Gastroesophageal sphincter (tissue), 4 donors: ENCODE measurements around the gene GSTO2. TPM values are rescaled to one million over a fixed set of nuclear protein-coding genes. Genes with fewer than 3 reads are reported as not detected.

ENCODE experiments used
- ATAC-seq: fragments of 150-250 bp; one replicate; pipeline ENCODE4 v1.9.1; 2016; ENCODE audit warnings: mild to moderate bottlenecking, moderate library complexity
- H3K27ac ChIP-seq, 4 donors: fragments of 200-600 bp; sonication (generic) in 3 of 4; 1 replicate in 3 of 4; 2 replicates in 1 of 4; pipeline ENCODE4 v1.5.1; 2016 to 2019
- H3K27me3 ChIP-seq: fragments of 200-600 bp; sonication (generic); one replicate; pipeline ENCODE4 v1.5.1; 2019
- H3K36me3 ChIP-seq, 2 donors: fragments of 200-600 bp; sonication (generic); one replicate each; pipeline ENCODE4 v1.5.1; 2019; ENCODE audit warnings: control low read depth in 1 of 2
- H3K4me1 ChIP-seq, 3 donors: fragments of 200-600 bp; sonication (generic); 1 replicate in 2 of 3; 2 replicates in 1 of 3; pipeline ENCODE4 v1.5.1; 2016 to 2019; ENCODE audit warnings: control low read depth in 2 of 3
- H3K4me3 ChIP-seq, 2 donors: fragments of 200-600 bp; sonication (generic); one replicate each; pipeline ENCODE4 v1.5.1; 2019; ENCODE audit warnings: mild to moderate bottlenecking in 1 of 2, moderate library complexity in 1 of 2
- H3K9me3 ChIP-seq, 3 donors: fragments of 200-600 bp; sonication (generic); one replicate each; pipeline ENCODE4 v1.5.1; 2017 to 2019; ENCODE audit warnings: control low read depth in 2 of 3
- EP300 ChIP-seq: sonication (generic); formaldehyde crosslinking; IDR thresholded peaks from one replicate; pipeline ENCODE4 v1.6.1; 2017; ENCODE audit warnings: antibody characterized with exemption, mild to moderate bottlenecking
- POLR2A ChIP-seq, 2 donors: fragments of 450-650 bp; IDR thresholded peaks; one replicate each; pipeline ENCODE4 v1.6.1; 2017; ENCODE audit warnings: antibody characterized with exemption in 2 of 2, mild to moderate bottlenecking in 2 of 2, moderate library complexity in 1 of 2
- POLR2AphosphoS5 ChIP-seq: sonication (generic); formaldehyde crosslinking; IDR thresholded peaks from one replicate; pipeline ENCODE4 v1.6.1; 2017; ENCODE audit warnings: antibody characterized with exemption
- WGBS, 2 donors: methylation state at CpG; one replicate each; pipeline ENCODE4 v1.1.5; 2018; ENCODE audit warnings: low coverage in 1 of 2; 5-methylcytosine and 5-hydroxymethylcytosine counted together
- total RNA-seq, 4 donors: library from RNA; depleted of rRNA; stranded (reverse); fragments of >200 nt; gene quantifications; one replicate each; pipeline ENCODE4 v1.1.0, GENCODE V29; 2016
- TF ChIP-seq, protein P1 (sequence below), 4 experiments: fragments of 200-600 bp in 2 of 4; fragments of 450-650 bp in 2 of 4; sonication (generic) in 1 of 4; IDR thresholded peaks; one replicate each; pipeline ENCODE4 v1.5.1; 2017 to 2019; ENCODE audit warnings: antibody characterized with exemption in 4 of 4, mild to moderate bottlenecking in 2 of 4, moderate library complexity in 2 of 4

GSTO2 gene
- total RNA-seq, 4 donors from 2014 or later, result 0.15 to 1.3 (median 0.21) TPM

DNA sequence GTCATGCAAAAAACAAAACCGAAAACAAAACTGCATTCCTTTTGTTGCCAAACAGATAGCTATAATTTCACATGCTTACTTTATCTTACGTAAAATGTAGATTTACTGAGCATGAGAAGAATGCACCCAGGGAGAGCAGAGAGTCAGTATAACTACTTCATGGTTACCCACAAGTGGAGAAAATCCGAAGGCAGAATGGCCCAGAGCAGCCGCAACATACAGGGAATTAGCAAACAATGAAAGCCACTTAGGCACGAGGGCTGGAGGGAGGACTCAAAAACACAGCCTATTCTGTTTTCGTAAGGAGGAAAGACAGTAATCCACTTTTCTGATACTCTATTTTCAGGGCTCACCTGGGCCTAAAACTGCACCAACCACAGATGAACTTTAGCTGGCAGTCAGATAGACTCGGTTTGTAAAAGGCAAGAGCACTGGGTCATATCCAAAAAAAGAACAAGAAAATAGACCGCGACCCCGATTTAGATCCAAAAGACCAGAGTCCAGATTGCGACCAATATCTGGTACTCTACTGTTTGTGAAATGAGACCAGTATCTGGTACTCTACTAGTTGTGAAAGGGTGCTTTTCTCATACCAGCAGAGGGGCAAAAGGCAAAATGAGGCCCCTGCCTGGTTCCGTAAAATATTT is 68.0 kb downstream of the GSTO2 start:
- Histone ChIP-seq H3K27ac (peak overlapping the region; percentile 97 to 100 (median 99)), H3K36me3 (peaks cover 0 to 8% of the 10 kb centered on the region in 2 donors), H3K4me3 (peak overlapping the region; percentile 89 to 95), H3K4me1 (peaks cover 11 to 62% (median 45%) of the 10 kb centered on the region in 3 donors), H3K27me3 (no peaks in the 10 kb centered on the region), H3K9me3 (no peaks in the 10 kb centered on the region)
- WGBS, 2 donors, result 1 to 3% methylated on average over 12 of the region's 12 CpGs
- no peak for ATAC-seq
- TF ChIP-seq POLR2A (IDR thresholded peaks at IDR 0.05) (no peak), POLR2AphosphoS5 (peak; percentile 14), EP300 (no peak)
- TF ChIP-seq, protein P1, sequence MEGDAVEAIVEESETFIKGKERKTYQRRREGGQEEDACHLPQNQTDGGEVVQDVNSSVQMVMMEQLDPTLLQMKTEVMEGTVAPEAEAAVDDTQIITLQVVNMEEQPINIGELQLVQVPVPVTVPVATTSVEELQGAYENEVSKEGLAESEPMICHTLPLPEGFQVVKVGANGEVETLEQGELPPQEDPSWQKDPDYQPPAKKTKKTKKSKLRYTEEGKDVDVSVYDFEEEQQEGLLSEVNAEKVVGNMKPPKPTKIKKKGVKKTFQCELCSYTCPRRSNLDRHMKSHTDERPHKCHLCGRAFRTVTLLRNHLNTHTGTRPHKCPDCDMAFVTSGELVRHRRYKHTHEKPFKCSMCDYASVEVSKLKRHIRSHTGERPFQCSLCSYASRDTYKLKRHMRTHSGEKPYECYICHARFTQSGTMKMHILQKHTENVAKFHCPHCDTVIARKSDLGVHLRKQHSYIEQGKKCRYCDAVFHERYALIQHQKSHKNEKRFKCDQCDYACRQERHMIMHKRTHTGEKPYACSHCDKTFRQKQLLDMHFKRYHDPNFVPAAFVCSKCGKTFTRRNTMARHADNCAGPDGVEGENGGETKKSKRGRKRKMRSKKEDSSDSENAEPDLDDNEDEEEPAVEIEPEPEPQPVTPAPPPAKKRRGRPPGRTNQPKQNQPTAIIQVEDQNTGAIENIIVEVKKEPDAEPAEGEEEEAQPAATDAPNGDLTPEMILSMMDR (IDR thresholded peaks at IDR 0.05), result no peak

DNA sequence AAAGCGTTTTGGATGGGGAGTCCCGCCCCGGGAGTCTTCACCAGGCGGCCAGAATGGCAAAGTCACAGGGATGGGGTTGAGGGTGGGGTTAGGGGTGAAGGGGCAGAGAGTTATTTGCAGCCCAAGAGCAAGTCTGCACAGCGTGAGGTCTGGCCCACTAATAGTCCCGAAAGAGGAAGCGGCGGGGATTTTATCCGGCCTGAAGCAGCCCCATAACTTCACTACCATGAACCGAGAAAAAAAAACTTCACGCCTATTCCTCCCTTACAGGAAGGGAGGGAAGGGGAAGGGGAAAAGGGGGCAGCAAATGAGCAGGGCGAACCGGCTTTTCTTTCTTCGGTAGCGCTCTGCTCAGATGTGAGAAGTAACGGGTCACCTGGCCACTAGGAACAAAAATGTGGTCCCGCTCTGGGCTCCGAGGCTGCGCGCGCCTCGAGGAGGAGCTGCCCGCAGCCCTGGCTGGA is 68.6 kb downstream of the GSTO2 start:
- H3K27me3 ChIP-seq, result no peaks in the 10 kb centered on the region
- TF ChIP-seq POLR2AphosphoS5 (peak; percentile 3), EP300 (no peak), POLR2A (IDR thresholded peaks at IDR 0.05) (peak; percentile 18 to 40)
- H3K27ac ChIP-seq, result peak overlapping the region; percentile 97 to 100 (median 99)
- 0 to 4% methylated on average over 4 to 10 of the region's 23 CpGs for WGBS, 2 donors
- no peaks in the 10 kb centered on the region for H3K9me3 ChIP-seq
- H3K4me3 ChIP-seq, result peak overlapping the region; percentile 89 to 95
- H3K36me3 ChIP-seq, result peaks cover 0 to 8% of the 10 kb centered on the region in 2 donors
- ATAC-seq, result peak; percentile 31
- H3K4me1 ChIP-seq, result peaks cover 11 to 56% (median 39%) of the 10 kb centered on the region in 3 donors

- Histone ChIP-seq H3K4me3 (peak within 1 kb of the TSS; percentile 89 to 95), H3K4me1 (peaks cover 11 to 55% (median 33%) of the 10 kb centered on the region in 3 donors), H3K9me3 (no peaks in the 10 kb centered on the region), H3K27me3 (no peaks in the 10 kb centered on the region), H3K27ac (peak within 1 kb of the TSS; percentile 97 to 100 (median 99)), H3K36me3 (peaks cover 0 to 8% of the 10 kb centered on the region in 2 donors)
- peak; percentile 87 for ATAC-seq
- peak; percentile 93 to 97 for TF ChIP-seq POLR2A (IDR thresholded peaks at IDR 0.05)
- peak; percentile 95 for TF ChIP-seq POLR2AphosphoS5
- TF ChIP-seq, protein P1 (IDR thresholded peaks at IDR 0.05), result peak in 3 of 4 experiments; percentile 21 to 55 (median 28)
- no peak for TF ChIP-seq EP300
- 0% methylated on average over 14 of the region's 70 CpGs; no CpG with 5 or more reads in 1 of the 2 donors for whole genome bisulfite sequencing, 2 donors
Measured at GRCh38 chr10:104337985-104338735, 69.2 kb downstream of the GSTO2 start, which contains the start of gene ITPRIP. ITPRIP (minus strand) TSS chr10:104338465; CDS start chr10:104316051, 22,414 bp downstream.

DNA sequence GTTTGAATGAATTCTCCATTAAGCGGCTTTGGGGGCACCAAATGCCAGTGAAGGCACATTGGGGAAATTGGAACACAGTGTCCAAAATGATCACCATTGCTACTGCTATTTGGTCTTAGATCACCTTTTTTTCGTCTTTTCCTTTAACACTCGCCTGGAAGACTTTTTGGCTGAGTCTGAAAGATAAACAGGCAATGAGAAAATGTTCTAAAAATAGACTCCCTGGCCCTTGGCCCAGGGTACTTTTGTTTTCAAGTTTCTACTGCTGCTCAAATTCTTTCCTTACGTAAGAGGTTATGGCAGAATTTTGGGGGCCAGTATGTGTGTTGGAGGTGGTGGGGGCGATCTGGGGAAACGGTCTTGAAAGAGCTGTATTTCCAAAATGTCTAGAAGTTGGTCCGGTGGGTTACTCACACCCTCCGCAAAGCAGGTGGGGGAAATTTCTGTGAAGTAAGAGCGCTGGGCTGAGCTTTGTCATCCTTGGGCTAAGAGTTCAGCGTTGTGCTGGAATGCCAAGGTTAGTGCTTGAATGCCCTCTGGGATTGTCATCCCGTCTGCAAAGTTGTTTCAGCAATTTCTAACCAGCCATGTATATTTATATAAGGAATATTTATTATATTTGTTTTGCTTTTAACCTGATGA is 70.6 kb downstream of the GSTO2 start:
- TF ChIP-seq EP300 (no peak), POLR2AphosphoS5 (peak; percentile 50), POLR2A (IDR thresholded peaks at IDR 0.05) (no peak)
- TF ChIP-seq, protein P1 (IDR thresholded peaks at IDR 0.05), result no peak
- WGBS, 2 donors, result 5 to 8% methylated on average over 10 to 11 of the region's 11 CpGs
- Histone ChIP-seq H3K27me3 (no peaks in the 10 kb centered on the region), H3K4me1 (peaks cover 11 to 41% (median 19%) of the 10 kb centered on the region in 3 donors), H3K27ac (peak overlapping the region; percentile 97 to 100 (median 99)), H3K4me3 (peak overlapping the region; percentile 89 to 95), H3K9me3 (no peaks in the 10 kb centered on the region), H3K36me3 (peaks cover 0 to 5% of the 10 kb centered on the region in 2 donors)
- ATAC-seq, result peak; percentile 44

GRCh38 chr10:104340111-104340526 is 71.1 kb downstream of the GSTO2 start:
- no peak for ATAC-seq
- H3K27me3 ChIP-seq, result no peaks in the 10 kb centered on the region

More at GRCh38 chr10:104340111-104340526, 71.1 kb downstream of the GSTO2 start:
- H3K27ac ChIP-seq, result peak overlapping the region; percentile 97 to 100 (median 99)
- TF ChIP-seq EP300 (no peak), POLR2AphosphoS5 (peak; percentile 21)
- peak overlapping the region in 1 of 2 donors; percentile 89 for H3K4me3 ChIP-seq
- H3K9me3 ChIP-seq, result no peaks in the 10 kb centered on the region
- H3K36me3 ChIP-seq, result no peaks in the 10 kb centered on the region
- WGBS, 2 donors, result 10 to 15% methylated on average over 3 to 4 of the region's 4 CpGs
- H3K4me1 ChIP-seq, result peaks cover 11 to 35% (median 14%) of the 10 kb centered on the region in 3 donors
